Epidermal melanocyte (primary cell): ENCODE results near the gene FOXK2.
"Not testable (repeated sequence)": the region's sequence is repeated elsewhere in the genome, so short reads cannot be mapped to it uniquely, and the experiment has no call there.

Source experiments
- DNase-seq: peaks from one replicate; pipeline ENCODE4 v3.0.0; 2011; ENCODE audit warnings: low spot score; ENCODE audit not compliant: insufficient read length

FOXK2 gene

DNA sequence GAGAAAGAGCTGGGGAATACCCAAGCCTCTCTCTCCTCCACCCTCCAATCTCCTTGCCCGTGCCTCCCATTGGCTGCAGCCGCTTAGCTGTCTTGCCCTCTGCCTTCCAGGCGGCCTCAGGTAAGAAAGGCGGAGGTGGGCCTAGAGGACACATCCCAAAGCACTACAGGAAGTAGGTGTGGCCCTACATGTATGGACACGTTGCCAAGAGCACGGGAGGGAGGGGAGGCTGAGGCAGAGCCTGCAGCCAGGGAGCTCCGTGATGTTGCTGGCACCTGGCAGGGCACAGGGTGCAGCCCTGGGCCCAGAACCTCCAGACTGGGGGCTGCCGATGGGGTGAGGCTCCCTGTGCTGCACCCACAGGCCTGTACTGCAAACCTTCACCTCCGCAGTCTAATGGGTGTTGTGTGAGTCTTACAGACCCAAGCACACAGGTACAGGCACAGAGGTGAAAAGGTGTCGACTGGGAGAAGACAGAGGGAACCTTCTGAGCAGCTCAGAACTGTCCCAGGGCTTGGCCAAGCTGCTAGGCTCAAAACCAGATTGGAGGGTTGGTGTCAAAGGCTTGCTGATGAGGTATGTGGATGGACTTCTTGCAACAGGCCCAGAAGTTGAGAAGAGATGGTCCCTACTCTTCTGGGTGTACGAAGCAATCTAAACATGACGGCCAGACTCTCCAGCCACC lies 23.5 kb upstream of the FOXK2 start:
- no peak for DNase-seq

GRCh38 chr17:82496529-82497434 lies 22.8 kb upstream of the FOXK2 start:
- peak; percentile 89 for DNase-seq

DNA sequence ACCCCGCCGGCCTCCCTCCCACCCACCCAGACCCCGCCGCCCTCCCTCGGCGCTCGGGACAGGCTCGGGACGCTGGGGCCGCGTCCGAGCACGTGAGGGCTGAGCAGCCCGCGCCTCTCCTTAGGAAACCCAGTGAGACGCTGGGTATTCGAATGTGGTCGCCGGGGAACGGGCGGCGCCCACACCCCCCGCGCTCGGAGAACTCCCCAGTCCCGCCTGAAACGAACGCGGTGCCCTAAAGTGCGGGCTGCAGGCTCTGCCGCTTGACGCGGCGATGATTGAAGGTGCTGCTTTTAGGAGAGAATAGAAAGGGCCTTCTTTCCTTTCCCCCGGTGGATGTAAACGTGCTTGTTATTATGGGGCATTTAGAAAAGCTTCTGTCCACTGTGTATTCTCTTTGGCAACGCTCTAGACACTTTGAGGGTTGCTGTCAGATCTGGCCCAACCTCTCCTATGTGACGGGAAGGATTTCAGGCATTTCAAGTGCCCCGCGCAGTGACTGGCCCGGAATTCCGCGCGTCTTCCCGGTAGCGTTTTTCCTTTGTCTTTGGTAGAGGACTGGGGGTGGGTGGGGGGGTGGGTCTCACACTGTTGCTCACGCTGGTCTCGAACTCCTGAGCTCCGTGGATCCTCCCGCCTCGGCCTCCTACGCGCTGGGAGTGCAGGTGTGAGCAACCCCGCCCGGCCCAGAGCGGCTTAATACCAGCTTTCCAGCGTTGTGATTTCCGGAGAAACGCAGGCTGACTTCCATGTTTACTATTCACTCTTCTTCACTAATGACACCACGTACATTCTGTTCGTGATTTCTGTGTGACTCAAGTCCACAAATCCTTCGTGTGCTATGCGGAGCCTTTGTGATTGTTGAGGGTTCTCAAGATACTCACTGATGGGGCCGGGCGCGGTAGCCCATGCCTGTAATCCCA lies 21.8 kb upstream of the FOXK2 start:
- no peak for DNase-seq

DNA sequence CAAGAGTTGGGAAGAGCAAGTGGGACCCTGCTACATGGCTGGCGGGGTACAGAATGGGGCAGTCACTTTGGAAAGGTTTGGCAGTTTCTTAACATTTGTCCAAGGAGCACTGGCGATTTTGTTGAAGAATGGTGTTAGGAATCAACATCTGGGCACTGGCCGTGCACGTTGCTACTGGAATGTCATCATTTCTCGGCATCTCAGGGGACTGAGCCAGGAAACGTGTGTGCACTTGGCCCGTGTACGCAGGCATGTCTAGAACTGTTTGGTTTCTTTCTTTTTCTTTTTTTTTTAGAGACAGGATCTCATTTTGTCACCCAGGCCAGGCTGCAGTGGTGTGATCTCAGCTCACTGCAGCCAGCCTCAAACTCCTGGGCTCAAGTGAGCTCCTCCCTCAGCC lies 17.3 kb upstream of the FOXK2 start:
- DNase-seq: no peak

DNA sequence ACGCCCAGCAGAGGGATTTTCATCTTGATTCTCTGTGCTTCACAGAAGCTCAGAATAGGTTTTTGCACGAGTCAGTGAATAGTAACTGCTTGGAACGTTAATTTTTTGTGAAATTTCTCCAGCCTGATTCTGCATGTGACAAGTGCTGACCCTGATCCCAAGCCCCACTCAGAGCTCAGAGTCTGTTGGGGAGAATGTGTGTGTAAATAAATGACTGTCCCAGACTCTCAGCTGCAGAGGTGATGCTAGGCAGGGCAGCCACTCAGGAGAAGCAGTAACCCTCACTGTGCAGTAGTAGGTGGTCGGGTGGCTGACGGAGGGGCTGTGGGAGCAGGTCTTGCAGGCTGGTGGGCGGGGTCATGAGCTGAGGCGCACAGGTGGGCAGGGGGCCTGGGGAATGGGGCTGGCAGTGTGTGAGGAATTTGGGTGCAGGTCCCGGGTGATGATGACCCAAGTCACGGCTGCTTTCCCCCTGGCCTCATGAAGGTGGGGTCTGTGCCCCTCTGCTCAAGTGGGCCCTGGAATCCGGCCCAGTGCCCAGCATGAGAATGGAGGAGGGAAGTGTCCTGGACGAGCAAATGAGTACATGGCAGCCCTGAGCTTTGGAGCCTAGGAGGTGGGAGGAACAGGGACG lies 16.3 kb upstream of the FOXK2 start:
- no peak for DNase-seq

DNA sequence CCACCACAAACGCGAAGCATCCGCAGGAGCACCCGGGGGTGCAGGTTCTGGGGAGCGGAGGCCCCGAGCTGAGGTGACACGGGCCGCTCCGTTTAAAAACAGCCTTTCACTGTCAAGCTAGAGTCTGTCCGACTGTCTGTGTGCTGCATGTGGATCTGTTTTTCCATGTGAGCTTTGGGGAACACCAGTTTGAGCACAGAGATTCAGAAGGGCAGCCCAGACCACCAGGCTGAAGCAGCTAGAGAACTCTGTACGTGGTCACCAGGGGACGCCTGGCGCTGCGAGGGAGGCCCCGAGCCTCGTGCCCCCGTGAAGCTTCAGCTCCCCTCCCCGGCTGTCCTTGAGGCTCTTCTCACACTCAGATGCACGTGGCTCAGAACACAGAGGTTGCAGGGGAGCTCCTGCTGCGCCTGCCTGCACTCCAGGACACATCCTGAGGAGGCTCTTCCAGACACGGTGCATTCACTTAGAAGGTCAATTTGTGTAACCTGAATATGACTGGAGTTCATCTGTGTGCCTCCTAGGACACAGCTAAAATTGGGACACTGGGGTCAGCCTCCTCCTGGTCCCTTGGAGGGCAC lies 15.7 kb upstream of the FOXK2 start:
- DNase-seq: no peak

DNA sequence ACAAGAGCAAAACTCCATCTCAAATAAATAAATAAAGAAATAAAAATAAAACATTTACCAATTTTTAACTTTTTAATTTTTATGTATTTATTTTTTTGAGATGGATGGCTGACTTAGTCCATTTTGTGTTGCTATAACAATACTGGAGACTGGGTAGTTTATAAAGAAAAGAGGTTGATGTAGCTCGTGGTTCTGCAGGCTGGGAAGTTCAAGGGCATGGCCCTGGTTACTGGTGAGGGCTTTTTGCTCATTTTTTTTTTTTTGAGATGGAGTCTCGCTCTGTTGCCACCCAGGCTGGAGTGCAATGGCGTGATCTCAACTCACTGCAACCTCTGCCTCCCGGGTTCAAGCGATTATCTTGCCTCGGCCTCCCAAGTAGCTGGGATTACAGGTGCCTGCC lies 14.2 kb upstream of the FOXK2 start:
- no peak for DNase-seq

DNA sequence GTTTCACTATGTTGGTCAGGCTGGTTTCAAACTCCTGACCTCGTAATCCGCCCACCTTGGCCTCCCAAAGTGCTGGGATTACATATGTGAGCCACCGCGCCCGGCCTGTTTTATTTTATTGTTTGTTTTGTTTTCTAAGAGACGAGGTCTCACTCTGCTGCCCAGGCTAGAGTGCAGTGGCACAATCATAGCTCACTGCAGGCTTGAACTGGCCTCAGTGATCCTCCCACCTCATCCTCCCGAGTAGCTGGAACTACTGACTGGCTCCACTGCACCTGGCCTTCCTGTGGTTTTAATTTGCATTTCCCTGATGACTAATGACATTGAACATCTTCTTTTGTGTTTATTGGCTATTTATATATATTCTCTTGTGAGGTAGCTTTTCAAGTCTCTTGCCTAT lies 13.1 kb upstream of the FOXK2 start:
- not testable (repeated sequence) for DNase-seq

DNA sequence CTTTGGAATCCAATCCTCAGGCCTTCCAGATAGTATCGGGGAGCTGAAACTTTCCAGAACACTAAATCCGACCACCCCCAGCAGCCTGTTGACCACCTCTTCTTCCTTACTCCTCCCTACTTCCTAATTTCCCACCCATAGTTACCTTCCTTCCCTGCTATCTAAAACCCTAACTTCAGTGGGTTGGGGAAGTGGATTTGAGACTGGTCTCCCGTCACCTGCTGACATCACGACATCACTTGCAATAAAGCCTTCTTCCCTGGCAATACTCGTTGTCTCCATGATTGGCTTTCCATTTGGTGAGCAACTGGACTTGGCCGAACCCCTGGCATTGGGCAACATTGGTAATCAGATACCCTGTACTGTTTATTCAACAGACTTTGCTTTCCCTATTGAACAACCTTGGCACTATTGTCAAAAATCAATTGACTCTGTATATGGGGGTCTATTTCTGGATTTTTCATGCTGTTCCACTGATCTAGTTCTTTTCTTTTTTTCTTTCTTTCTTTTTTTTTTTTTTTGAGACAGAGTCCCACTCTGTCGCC lies 11.8 kb upstream of the FOXK2 start:
- DNase-seq: no peak

DNA sequence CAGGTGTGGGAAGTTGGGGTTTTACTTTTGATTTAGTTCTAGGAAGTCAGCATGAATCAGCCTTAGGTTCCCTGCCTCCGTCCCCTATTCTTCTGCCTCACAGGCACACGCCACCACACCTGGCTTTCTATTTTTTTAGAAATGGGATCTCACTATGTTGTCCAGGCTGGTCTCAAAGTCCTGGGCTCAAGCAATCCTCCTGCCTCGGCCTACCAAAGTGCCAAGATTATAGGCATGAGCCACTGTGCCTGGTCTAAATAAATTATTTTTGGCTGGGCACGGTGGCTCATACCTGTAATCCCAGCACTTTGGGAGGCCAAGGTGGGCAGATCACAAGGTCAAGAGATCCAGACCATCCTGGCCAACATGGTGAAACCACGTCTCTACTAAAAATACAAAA lies 7.9 kb upstream of the FOXK2 start:
- DNase-seq: not testable (repeated sequence)

- not testable (repeated sequence) for DNase-seq
Measured at GRCh38 chr17:82513864-82514263, 5.7 kb upstream of the FOXK2 start.

DNA sequence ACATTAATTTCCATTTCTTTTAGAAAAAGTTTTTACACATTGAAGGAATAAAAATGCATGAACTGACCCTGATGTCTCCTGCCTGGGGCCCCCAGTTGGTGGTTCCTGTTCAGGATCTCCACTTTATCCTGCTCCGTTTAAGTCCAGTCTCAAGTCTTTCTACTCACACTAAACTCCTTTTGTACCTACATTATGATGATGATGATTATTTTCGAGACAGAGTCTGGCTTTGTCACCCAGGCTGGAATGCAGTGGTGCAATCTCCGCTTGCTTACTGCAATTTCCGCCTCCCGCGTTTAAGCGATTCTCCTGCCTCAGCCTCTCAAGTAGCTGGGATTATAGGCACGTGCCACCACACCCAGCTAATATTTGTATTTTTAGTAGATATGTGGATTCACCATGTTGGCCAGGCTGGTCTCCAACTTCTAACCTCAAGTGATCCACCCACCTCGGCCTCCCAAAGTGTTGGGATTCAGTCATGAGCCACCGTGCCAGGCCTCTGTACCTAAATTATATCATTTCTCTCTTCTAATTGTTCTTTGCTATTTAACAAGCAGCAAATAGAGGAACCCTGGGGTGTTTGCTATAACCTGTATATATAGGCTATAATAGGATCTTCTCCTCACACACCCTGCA lies 2.2 kb upstream of the FOXK2 start:
- DNase-seq: no peak

GRCh38 chr17:82519971-82520903 lies 705 bp downstream of the FOXK2 start:
- no peak for DNase-seq

DNA sequence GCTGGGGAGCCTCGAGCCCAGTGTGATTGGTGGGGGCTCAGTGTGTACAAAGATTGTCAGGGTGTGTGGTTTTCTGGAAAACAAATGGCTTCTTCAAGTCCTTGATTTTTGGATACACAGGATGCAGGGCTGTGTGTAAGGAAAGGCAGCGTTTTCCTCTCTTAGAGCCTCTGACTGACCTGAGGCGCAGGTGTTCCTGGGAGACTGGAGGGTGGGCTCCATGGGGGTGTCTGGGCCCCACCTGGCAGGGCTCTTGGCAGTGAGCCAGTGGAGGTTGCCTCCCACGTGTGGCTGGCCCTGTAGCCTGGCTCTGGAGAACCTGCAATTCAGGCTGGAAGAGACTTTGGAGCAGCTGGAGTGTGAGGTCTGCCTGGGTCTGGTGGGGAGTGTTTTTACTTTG lies 5.0 kb downstream of the FOXK2 start:
- no peak for DNase-seq

- DNase-seq: no peak
Measured at GRCh38 chr17:82525712-82526111, 6.2 kb downstream of the FOXK2 start.

- no peak for DNase-seq
Measured at GRCh38 chr17:82527898-82528297, 8.4 kb downstream of the FOXK2 start.

GRCh38 chr17:82528484-82529265 lies 9.1 kb downstream of the FOXK2 start:
- peak; percentile 83 for DNase-seq

DNA sequence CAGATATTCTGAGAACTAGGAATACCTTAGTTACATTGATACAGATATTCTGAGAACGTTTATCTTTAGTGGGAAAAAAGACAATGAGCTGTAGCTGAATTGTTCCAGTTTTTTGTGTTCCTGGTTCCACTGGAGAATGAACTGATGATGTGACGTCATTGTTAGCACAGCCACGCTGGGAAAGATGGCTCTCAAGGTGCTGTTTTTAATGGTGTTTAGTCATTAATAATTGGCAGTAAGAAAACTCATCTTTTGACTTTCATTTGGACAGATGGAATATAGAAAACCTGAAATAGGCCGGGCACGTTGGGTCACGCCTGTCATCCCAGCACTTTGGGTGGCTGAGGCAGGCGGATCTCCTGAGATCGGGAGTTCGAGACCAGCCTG lies 10.4 kb downstream of the FOXK2 start:
- DNase-seq: no peak
